Measurements from ENCODE around the gene CERS2. TPM values are rescaled to one million over a fixed set of nuclear protein-coding genes. Genes with fewer than 3 reads are reported as not detected.

Gene CERS2
- total and polyA plus RNA-seq, 2 of the 8 experiments (the other 6 are each of a cell fraction or from before 2014, with no cell fraction given), result 216 to 237 TPM

DNA sequence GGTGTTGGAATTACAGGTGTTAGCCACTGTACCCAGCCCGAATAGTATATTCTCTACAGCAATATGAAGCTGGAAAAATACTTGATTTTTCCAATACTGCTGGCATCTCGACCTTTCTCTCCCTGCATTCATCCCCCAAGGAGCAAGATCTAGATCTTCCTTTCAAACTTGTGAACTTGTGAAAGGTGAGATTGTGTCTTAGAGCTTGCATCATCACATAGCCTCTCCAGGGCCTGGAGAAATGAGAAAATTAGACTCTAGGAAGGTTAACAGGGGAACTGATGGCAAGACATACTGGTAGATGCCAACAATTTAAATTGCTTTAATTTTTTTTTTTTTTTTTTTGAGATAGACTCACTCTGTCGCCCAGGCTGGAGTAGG is 35.7 kb upstream of the CERS2 start:
- CTCF ChIA-PET (ENCODE audit: partially characterized antibody), result interaction anchor here (1.0 kb wide), 1 partner anchor 36 kb away, joined by 3 read pairs; no protein-coding TSS in a partner anchor
- WGBS, 2 experiments (ENCODE audit: extremely low coverage in 1 of 2, insufficient coverage in 1 of 2, insufficient read length in 1 of 2, insufficient replicate concordance in 2 of 2, low coverage in 1 of 2, low lambda C conversion rate in 2 of 2, missing lambda C conversion rate in 1 of 2), result 91% methylated on average over 3 of the region's 3 CpGs; no CpG with 5 or more reads in 1 of the 2 experiments

More for the DNA sequence above, 35.7 kb upstream of the CERS2 start:
- Histone ChIP-seq H3K4me1 (replicated peaks in 1 of 4; ENCODE audit: control insufficient read depth in 3 of 4, insufficient read depth in 4 of 4, low read length in 3 of 4) (peaks cover 9 to 12% (median 9%) of the 10 kb centered on the region in 4 experiments; a peak in 6 of 7 replicates), H3K9me3 (ENCODE audit: insufficient read depth in 2 of 2, low read depth in 1 of 2, low read length in 1 of 2) (no peaks in the 10 kb centered on the region), H3K27me3 (replicated peaks in 1 of 4; ENCODE audit: control insufficient read depth in 3 of 4, extremely low read depth in 1 of 4, insufficient read depth in 3 of 4, low read length in 3 of 4) (no peaks in the 10 kb centered on the region), H3K79me2 (ENCODE audit: control insufficient read depth in 1 of 2, insufficient read depth in 2 of 2, low read length in 2 of 2) (peaks cover 0 to 5% of the 10 kb centered on the region in 2 experiments; a peak in 2 of 4 replicates), H2BK15ac (ENCODE audit: low read length) (no peak overlapping the region), H3K79me1 (ENCODE audit: low read depth, low read length) (no peaks in the 10 kb centered on the region), H3K9ac (replicated peaks in 1 of 4; ENCODE audit: extremely low read depth in 1 of 4, low read depth in 3 of 4, low read length in 3 of 4) (no peak overlapping the region), H4K91ac (replicated peaks; ENCODE audit: insufficient read length, low read length) (no peak overlapping the region), H3K4ac (replicated peaks; ENCODE audit: insufficient read length, low read depth, low read length) (no peak overlapping the region), H3K4me3 (ENCODE audit: extremely low read depth in 1 of 4, insufficient read depth in 2 of 4, low read depth in 3 of 4, low read length in 4 of 4) (no peak overlapping the region), H4K5ac (ENCODE audit: insufficient read length, low read depth, low read length) (no peak overlapping the region), H2BK5ac (ENCODE audit: low read depth, low read length) (no peak overlapping the region), H3K4me2 (ENCODE audit: insufficient read depth in 1 of 2, low read depth in 2 of 2, low read length in 2 of 2) (no peak overlapping the region), H4K8ac (ENCODE audit: extremely low read depth, insufficient read depth, low read length) (no peak overlapping the region), H2BK20ac (ENCODE audit: low read length) (no peak overlapping the region), H3K14ac (ENCODE audit: insufficient read length) (no peak overlapping the region), H2BK12ac (ENCODE audit: low read depth, low read length) (no peak overlapping the region), H3K27ac (ENCODE audit: low read depth, low read length) (no peak overlapping the region), H2AFZ (ENCODE audit: low read length) (no peak overlapping the region), H3K56ac (replicated peaks; ENCODE audit: insufficient read length, low read depth, low read length) (no peak overlapping the region), H3K36me3 (ENCODE audit: control insufficient read depth in 2 of 4, insufficient read depth in 4 of 4, low read length in 3 of 4) (no peaks in the 10 kb centered on the region), H3K18ac (ENCODE audit: extremely low read depth, low read length) (no peak overlapping the region), H3K23ac (ENCODE audit: insufficient read length) (no peak overlapping the region), H2AK5ac (ENCODE audit: low read depth, low read length) (no peak overlapping the region), H3K23me2 (ENCODE audit: low read depth, low read length) (peaks cover 5% of the 10 kb centered on the region), H2BK120ac (replicated peaks; ENCODE audit: low read depth, low read length) (no peak overlapping the region), H4K20me1 (replicated peaks in 1 of 2; ENCODE audit: control insufficient read depth in 1 of 2, insufficient read depth in 2 of 2, low read length in 2 of 2) (no peaks in the 10 kb centered on the region)
- TF ChIP-seq CBX8 (IDR thresholded peaks at IDR 0.05; ENCODE audit: borderline replicate concordance, low read depth, low read length), result no peak
- TF ChIP-seq TCF12 (IDR thresholded peaks at IDR 0.05; ENCODE audit: low read depth, low read length), result no peak
- no peak for TF ChIP-seq CBX5 (IDR thresholded peaks at IDR 0.05; ENCODE audit: low read depth, low read length)
- TF ChIP-seq SIN3A (conservative IDR thresholded peaks at IDR 0.05 in 1 of 2, IDR thresholded peaks at IDR 0.05 in 1 of 2; ENCODE audit: low read depth in 1 of 2, low read length in 2 of 2), result no peak
- no peak for TF ChIP-seq RBBP5 (IDR thresholded peaks at IDR 0.05; ENCODE audit: borderline replicate concordance, low read depth, low read length)
- no peak for TF ChIP-seq TAF1 (IDR thresholded peaks at IDR 0.05; ENCODE audit: low read depth, low read length)
- TF ChIP-seq EGR1 (IDR thresholded peaks at IDR 0.05; ENCODE audit: borderline replicate concordance, low read depth, low read length), result no peak
- no peak for TF ChIP-seq SP4 (IDR thresholded peaks at IDR 0.05; ENCODE audit: low read length)
- no peak for TF ChIP-seq TEAD4 (IDR thresholded peaks at IDR 0.05; ENCODE audit: low read depth, low read length)
- TF ChIP-seq CREB1 (IDR thresholded peaks at IDR 0.05), result no peak
- no peak for TF ChIP-seq GABPA (IDR thresholded peaks at IDR 0.05; ENCODE audit: borderline replicate concordance, insufficient read depth, low read length)
- TF ChIP-seq NRF1 (IDR thresholded peaks at IDR 0.05; ENCODE audit: low read depth, low read length), result no peak
- TF ChIP-seq, protein P1, sequence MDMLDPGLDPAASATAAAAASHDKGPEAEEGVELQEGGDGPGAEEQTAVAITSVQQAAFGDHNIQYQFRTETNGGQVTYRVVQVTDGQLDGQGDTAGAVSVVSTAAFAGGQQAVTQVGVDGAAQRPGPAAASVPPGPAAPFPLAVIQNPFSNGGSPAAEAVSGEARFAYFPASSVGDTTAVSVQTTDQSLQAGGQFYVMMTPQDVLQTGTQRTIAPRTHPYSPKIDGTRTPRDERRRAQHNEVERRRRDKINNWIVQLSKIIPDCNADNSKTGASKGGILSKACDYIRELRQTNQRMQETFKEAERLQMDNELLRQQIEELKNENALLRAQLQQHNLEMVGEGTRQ (IDR thresholded peaks at IDR 0.05; ENCODE audit: low read length), result no peak
- no peak for TF ChIP-seq ASH2L (IDR thresholded peaks at IDR 0.05; ENCODE audit: low read length)
- DNase-seq (ENCODE audit: low read depth in 1 of 2, low spot score in 2 of 2) (no peak), FAIRE-seq (no peak)
- POLR2A ChIA-PET (ENCODE audit: partially characterized antibody), result interaction anchor here (1.1 kb wide), 1 partner anchor 29 kb away, joined by 3 read pairs; no protein-coding TSS in a partner anchor

Data from H1 (cell line).